ENCODE data around the gene CEP43. TPM values are rescaled to one million over a fixed set of nuclear protein-coding genes. Genes with fewer than 3 reads are reported as not detected.

Gene CEP43
- total RNA-seq, 1 experiment from 2014 or later: 18.5 TPM

GRCh38 chr6:167034056-167034455 is 34.9 kb downstream of the CEP43 start:
- Histone ChIP-seq H4K20me1 (ENCODE audit: insufficient read depth, low read depth, low read length) (no peaks in the 10 kb centered on the region), H3K9me3 (ENCODE audit: low read length) (no peaks in the 10 kb centered on the region), H3K79me2 (ENCODE audit: low read length) (no peaks in the 10 kb centered on the region), H3K9me2 (replicated peaks; ENCODE audit: insufficient read depth, low read length) (no peaks in the 10 kb centered on the region), H3K9ac (ENCODE audit: low read length) (no peak overlapping the region), H3K4me3 (ENCODE audit: low read length) (no peak overlapping the region), H2AFZ (ENCODE audit: low read length) (no peak overlapping the region), H3K4me2 (ENCODE audit: low read depth, low read length, poor library complexity, severe bottlenecking) (no peak overlapping the region), H3K27me3 (ENCODE audit: low read length) (no peaks in the 10 kb centered on the region), H3K27ac (ENCODE audit: low read length) (no peak overlapping the region), H3K4me1 (ENCODE audit: low read length) (no peaks in the 10 kb centered on the region), H3K36me3 (ENCODE audit: insufficient read depth, low read length) (peaks cover 30% of the 10 kb centered on the region; the same call in 1 of the 2 replicates)
- no peak for DNase-seq

GRCh38 chr6:167037762-167038161 is 38.6 kb downstream of the CEP43 start:
- no peak overlapping the region for H3K4me3 ChIP-seq (ENCODE audit: low read length)
- DNase-seq: no peak
- H3K4me1 ChIP-seq (ENCODE audit: low read length): no peaks in the 10 kb centered on the region
- no peaks in the 10 kb centered on the region for H3K27me3 ChIP-seq (ENCODE audit: low read length)
- H4K20me1 ChIP-seq (ENCODE audit: insufficient read depth, low read depth, low read length): no peaks in the 10 kb centered on the region
- H3K9ac ChIP-seq (ENCODE audit: low read length): no peak overlapping the region
- H3K27ac ChIP-seq (ENCODE audit: low read length): no peak overlapping the region
- no peak overlapping the region for H3K4me2 ChIP-seq (ENCODE audit: low read depth, low read length, poor library complexity, severe bottlenecking)
- no peak overlapping the region for H2AFZ ChIP-seq (ENCODE audit: low read length)
- no peaks in the 10 kb centered on the region for H3K79me2 ChIP-seq (ENCODE audit: low read length)
- H3K9me2 ChIP-seq (replicated peaks; ENCODE audit: insufficient read depth, low read length): no peaks in the 10 kb centered on the region
- H3K36me3 ChIP-seq (ENCODE audit: insufficient read depth, low read length): peaks cover 41% of the 10 kb centered on the region; the same call in 1 of the 2 replicates
- no peaks in the 10 kb centered on the region for H3K9me3 ChIP-seq (ENCODE audit: low read length)

GRCh38 chr6:167044696-167045095 is 45.5 kb downstream of the CEP43 start:
- Histone ChIP-seq H3K4me3 (ENCODE audit: low read length) (no peak overlapping the region), H3K9me3 (ENCODE audit: low read length) (no peaks in the 10 kb centered on the region), H3K4me2 (ENCODE audit: low read depth, low read length, poor library complexity, severe bottlenecking) (no peak overlapping the region), H3K4me1 (ENCODE audit: low read length) (peaks cover 27% of the 10 kb centered on the region), H2AFZ (ENCODE audit: low read length) (no peak overlapping the region), H3K9me2 (replicated peaks; ENCODE audit: insufficient read depth, low read length) (no peaks in the 10 kb centered on the region), H3K9ac (ENCODE audit: low read length) (no peak overlapping the region), H4K20me1 (ENCODE audit: insufficient read depth, low read depth, low read length) (no peaks in the 10 kb centered on the region), H3K27ac (ENCODE audit: low read length) (no peak overlapping the region), H3K27me3 (ENCODE audit: low read length) (no peaks in the 10 kb centered on the region), H3K79me2 (ENCODE audit: low read length) (no peaks in the 10 kb centered on the region), H3K36me3 (ENCODE audit: insufficient read depth, low read length) (peaks cover 14% of the 10 kb centered on the region; the same call in 1 of the 2 replicates)
- DNase-seq: no peak

GRCh38 chr6:167045828-167046580 is 46.8 kb downstream of the CEP43 start:
- Histone ChIP-seq H3K9ac (ENCODE audit: low read length) (no peak overlapping the region), H3K4me3 (ENCODE audit: low read length) (no peak overlapping the region), H3K36me3 (ENCODE audit: insufficient read depth, low read length) (peaks cover 4% of the 10 kb centered on the region; the same call in 1 of the 2 replicates), H3K4me2 (ENCODE audit: low read depth, low read length, poor library complexity, severe bottlenecking) (no peak overlapping the region), H3K79me2 (ENCODE audit: low read length) (no peaks in the 10 kb centered on the region), H3K4me1 (ENCODE audit: low read length) (peaks cover 27% of the 10 kb centered on the region), H3K9me2 (replicated peaks; ENCODE audit: insufficient read depth, low read length) (no peaks in the 10 kb centered on the region), H3K27me3 (ENCODE audit: low read length) (no peaks in the 10 kb centered on the region), H4K20me1 (ENCODE audit: insufficient read depth, low read depth, low read length) (no peaks in the 10 kb centered on the region), H3K9me3 (ENCODE audit: low read length) (no peaks in the 10 kb centered on the region), H3K27ac (ENCODE audit: low read length) (no peak overlapping the region), H2AFZ (ENCODE audit: low read length) (no peak overlapping the region)
- peak; percentile 84 for DNase-seq

- no peaks in the 10 kb centered on the region for H4K20me1 ChIP-seq (ENCODE audit: insufficient read depth, low read depth, low read length)
- no peaks in the 10 kb centered on the region for H3K79me2 ChIP-seq (ENCODE audit: low read length)
- no peaks in the 10 kb centered on the region for H3K9me2 ChIP-seq (replicated peaks; ENCODE audit: insufficient read depth, low read length)
- peak overlapping the region; percentile 76 for H3K4me2 ChIP-seq (ENCODE audit: low read depth, low read length, poor library complexity, severe bottlenecking)
- H3K27ac ChIP-seq (ENCODE audit: low read length): peak overlapping the region; percentile 46
- H3K9ac ChIP-seq (ENCODE audit: low read length): peak overlapping the region; percentile 58; the same call in 1 of the 2 replicates
- no peaks in the 10 kb centered on the region for H3K27me3 ChIP-seq (ENCODE audit: low read length)
- peak overlapping the region; percentile 82 for H2AFZ ChIP-seq (ENCODE audit: low read length)
- H3K9me3 ChIP-seq (ENCODE audit: low read length): no peaks in the 10 kb centered on the region
- H3K4me3 ChIP-seq (ENCODE audit: low read length): peak overlapping the region; percentile 51
- no peaks in the 10 kb centered on the region; the same call in 1 of the 2 replicates for H3K36me3 ChIP-seq (ENCODE audit: insufficient read depth, low read length)
- peaks cover 27% of the 10 kb centered on the region for H3K4me1 ChIP-seq (ENCODE audit: low read length)
- no peak for DNase-seq
These were observed 47.8 kb downstream of the CEP43 start for GRCh38 chr6:167046861-167047495.

- peak; percentile 81 for DNase-seq
- Histone ChIP-seq H3K27me3 (ENCODE audit: low read length) (no peaks in the 10 kb centered on the region), H3K79me2 (ENCODE audit: low read length) (no peaks in the 10 kb centered on the region), H3K9ac (ENCODE audit: low read length) (peak overlapping the region; percentile 58), H2AFZ (ENCODE audit: low read length) (peak overlapping the region; percentile 82), H3K9me3 (ENCODE audit: low read length) (no peaks in the 10 kb centered on the region), H3K9me2 (replicated peaks; ENCODE audit: insufficient read depth, low read length) (no peaks in the 10 kb centered on the region), H3K36me3 (ENCODE audit: insufficient read depth, low read length) (no peaks in the 10 kb centered on the region), H4K20me1 (ENCODE audit: insufficient read depth, low read depth, low read length) (no peaks in the 10 kb centered on the region), H3K27ac (ENCODE audit: low read length) (peak overlapping the region; percentile 46), H3K4me2 (ENCODE audit: low read depth, low read length, poor library complexity, severe bottlenecking) (peak overlapping the region; percentile 76), H3K4me3 (ENCODE audit: low read length) (peak overlapping the region; percentile 51), H3K4me1 (ENCODE audit: low read length) (peaks cover 27% of the 10 kb centered on the region)
These were observed 48.4 kb downstream of the CEP43 start for GRCh38 chr6:167047554-167047953.

Small RNA genes lying within 50 kb of the gene (small RNA-seq; reads per million reads assigned to genes)
- 0.75 reads per million, percentile 21 among the genes with 10 or more reads in this experiment for gene MIR3939

Other genes with a start within 250 kb of the CEP43 start
- 147 and 246 TPM in 2 replicates for gene RNASET2, start 42.8 kb upstream of the CEP43 start, total RNA-seq (2014; rRNA removed; shearing (Covaris generic); ENCODE audit: low replicate concordance)
- not detected in 2 replicates for gene CCR6, start 123.7 kb downstream of the CEP43 start, total RNA-seq (2014; rRNA removed; shearing (Covaris generic); ENCODE audit: low replicate concordance)
- not detected in 2 replicates for gene GPR31, start 158.6 kb downstream of the CEP43 start, total RNA-seq (2014; rRNA removed; shearing (Covaris generic); ENCODE audit: low replicate concordance)